GM19035 (cell line): ENCODE measurements around the gene GNG7.
"Not testable (repeated sequence)": the region's sequence is repeated elsewhere in the genome, so short reads cannot be mapped to it uniquely, and the experiment has no call there.

Experiments used
- ATAC-seq: cut with Tn5 transposase; IDR thresholded peaks from one replicate; pipeline ENCODE4 v1.9.1; 2021; ENCODE audit not compliant: unreplicated experiment

GNG7 gene

DNA sequence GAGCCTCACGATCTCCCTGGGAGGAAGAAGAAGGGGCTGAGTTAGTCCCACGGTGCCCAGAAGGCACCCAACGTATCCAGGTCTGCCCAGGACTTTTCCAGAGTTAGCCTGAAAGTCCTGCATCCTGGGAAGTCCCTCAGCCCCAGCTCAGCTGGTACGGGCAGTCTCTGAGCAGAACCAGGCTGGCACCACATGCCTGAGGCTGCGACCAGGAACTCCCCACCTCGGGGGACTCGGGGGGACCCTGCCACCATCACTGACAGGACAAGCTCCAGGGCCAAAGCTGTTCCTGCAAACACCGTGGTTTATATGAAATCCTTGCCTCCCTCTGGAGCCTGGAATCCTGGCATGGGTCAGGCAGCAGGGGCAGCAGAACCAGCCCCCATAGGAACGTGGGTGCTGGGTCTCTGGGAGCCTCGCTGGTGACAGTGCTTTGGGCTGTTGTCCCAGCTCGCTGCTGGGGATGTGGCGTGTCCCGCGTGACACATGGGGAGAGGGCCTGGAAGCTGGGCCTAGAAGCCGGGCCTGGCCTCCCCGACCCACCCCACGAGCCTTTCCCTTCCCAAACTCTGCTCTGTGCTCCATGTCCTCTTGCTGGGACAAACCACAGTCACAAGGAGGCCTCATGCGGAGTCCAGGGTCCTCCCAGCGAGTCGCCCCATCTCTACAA lies 55.5 kb downstream of the GNG7 start:
- no peak for ATAC-seq

DNA sequence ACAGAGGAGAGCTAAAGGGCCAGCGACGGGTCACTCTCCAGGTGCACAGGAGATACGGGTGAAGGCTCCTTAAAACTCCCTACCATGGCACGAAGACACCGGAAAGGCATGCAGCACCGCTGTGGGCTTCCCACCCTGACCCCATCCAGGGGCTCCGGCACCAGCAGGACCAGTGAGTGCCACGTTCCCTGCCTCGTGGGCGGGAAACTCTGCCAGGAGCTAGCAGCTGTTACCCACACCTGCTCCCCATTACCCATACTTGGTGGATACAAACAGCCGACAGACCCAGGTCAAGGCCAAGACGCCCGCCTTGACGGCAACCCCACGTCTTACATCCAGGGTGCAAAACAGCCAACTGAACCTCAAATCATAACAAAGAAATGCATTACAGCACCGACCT lies 56.7 kb downstream of the GNG7 start:
- no peak for ATAC-seq

DNA sequence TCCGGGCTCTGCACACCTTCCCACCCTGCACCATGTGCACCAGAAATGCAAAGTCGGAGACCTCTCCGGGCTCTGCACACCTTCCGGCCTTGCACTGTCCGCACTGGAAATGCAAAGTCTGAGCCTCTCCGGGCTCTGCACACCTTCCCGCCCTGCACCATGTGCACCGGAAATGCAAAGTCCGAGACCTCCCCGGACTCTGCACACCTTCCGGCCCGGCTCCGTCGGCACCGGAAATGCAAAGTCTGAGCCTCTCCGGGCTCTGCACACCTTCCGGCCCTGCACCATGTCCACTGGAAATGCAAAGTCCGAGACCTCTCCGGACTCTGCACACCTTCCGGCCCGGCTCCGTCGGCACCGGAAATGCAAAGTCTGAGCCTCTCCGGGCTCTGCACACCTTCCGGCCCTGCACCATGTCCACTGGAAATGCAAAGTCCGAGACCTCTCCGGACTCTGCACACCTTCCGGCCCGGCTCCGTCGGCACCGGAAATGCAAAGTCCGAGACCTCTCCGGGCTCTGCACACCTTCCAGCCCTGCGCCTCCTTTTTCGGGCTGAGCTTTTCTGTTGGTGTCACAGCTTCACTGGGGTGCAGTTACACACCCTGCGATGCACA lies 59.3 kb downstream of the GNG7 start:
- ATAC-seq = not testable (repeated sequence)

DNA sequence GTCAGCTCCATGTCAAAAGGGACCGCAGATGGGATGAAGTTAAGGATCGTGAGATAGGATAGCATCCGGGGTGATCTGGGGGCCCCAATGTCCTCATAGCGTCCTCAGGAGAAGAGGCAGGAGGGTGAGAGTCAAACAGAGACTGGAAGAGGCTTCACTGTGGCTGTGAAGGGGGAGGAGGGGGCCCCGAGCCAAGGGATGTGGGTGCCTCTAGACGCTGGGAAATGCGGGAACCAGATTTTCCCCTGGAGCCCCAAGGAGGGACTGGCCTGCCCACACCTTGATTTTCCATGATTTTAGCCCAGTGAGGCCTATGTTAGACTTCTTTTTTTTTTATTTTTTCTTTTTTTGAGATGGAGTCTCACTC lies 61.2 kb downstream of the GNG7 start:
- no peak for ATAC-seq

DNA sequence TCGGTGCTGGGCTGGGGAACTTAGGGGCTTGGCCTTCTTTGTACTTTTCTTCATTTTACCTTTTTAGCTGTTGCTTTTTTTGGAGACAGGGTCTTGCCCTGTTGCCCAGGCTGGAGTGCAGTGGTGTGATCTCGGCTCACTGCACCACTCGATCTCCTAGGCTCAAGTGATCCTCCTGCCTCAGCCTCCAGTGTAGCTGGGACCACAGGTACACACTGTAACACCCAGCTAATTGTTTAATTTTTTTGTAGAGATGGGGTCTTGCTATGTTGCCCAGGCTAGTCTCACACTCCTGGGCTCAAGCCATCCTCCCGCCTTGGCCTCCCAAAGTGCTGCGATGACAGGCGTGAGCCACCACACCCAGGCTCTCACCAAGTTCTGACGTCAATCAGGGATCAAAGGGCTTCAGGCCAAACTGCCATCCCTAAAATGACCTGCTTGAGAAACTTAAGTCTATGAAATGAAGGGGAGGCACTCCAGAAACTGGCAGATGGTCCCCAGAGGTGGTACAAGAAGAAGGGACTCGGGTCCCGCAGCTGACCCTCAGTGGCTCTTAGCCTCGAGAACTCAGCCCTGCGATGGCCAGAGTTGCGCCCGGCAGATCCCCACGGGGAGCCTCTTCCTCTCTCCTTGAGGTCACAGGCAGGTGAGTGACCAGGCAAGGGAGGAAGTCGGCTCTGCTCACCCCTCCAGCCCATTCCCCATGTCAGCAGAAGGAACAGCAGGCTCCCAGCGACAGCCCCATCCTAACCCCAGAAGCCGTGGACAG lies 61.7 kb downstream of the GNG7 start:
- ATAC-seq = no peak

DNA sequence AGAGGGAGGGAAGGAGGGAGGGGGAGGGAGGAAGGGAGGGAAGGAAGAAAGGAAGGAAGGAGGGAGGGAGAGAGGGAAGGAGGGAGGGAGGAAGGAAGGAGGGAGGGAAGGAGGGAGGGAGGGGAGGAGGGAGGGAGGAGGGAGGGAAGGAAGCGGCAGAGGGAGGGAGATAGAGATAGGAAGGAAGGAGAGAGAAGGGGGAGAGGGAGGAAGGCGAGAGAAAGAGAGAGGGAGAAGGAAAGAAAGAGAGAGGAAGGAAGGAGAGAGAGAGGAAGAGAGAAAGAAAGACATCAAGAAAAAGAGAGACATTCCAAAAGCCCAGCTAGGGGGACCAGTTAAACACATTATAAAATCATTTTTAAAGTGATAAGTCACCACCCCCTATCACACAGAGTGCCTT lies 62.5 kb downstream of the GNG7 start:
- no peak for ATAC-seq

DNA sequence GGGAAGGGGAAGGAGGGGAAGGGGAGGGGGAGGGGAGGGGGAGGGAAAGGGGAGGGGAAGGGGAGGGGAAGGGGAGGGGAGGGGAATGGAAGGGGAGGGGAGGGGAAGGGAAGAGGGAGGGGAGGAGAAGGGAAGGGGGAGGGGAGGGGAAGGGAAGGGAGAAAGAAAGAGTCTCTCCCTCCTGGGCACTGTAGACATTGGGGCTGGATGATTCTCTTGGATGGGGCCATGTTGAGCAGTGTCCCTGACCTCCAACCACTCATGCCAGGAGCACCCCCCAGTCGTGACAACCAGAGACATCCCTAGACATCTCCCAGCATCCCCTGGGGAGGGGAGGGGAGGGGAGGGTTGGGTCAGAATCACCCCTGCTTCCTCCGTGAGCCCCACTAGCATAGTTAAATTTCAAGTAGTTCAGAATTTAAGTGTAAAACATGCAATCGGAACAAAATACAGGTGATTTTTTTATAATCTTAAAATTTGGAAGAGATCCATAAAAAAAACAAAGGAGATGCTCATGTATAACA lies 64.0 kb downstream of the GNG7 start:
- ATAC-seq = no peak

DNA sequence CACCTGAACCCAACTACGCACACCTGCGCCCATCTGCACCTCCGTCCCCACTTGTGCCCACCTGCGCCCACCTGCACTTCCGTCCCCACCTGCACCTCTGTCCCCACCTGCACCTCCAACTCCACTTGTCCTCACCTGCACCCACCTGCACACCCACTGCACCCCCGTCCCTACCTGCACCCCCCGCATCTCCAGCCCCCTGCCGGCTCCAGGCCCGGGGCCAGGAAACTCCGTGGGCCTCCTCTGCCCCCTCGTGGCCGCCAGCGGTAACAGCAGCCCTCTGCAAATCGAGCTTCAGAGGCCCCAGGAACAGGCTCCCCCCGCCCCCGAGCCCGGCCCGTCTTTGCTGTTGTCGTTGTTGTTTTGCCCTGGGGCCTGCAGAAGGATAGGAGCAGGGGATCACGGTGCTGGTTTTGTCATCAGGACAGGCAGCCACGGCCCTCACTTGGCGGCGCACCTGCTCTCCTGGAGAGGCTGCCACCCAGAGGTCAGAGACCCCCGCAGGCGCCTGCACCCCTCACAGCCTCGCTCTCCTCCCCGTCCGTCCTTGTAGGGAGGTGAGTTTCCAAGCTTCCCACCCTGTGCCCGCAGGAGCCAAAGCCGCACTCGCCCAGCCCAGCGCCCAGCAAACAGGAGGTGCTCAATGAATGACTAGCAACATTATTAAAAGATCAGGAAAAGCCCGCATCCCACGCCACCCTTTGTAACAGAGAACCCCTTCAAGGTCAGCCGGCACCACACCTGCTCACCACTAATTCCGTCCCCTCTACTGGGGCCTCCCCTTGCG lies 65.4 kb downstream of the GNG7 start:
- ATAC-seq = no peak

DNA sequence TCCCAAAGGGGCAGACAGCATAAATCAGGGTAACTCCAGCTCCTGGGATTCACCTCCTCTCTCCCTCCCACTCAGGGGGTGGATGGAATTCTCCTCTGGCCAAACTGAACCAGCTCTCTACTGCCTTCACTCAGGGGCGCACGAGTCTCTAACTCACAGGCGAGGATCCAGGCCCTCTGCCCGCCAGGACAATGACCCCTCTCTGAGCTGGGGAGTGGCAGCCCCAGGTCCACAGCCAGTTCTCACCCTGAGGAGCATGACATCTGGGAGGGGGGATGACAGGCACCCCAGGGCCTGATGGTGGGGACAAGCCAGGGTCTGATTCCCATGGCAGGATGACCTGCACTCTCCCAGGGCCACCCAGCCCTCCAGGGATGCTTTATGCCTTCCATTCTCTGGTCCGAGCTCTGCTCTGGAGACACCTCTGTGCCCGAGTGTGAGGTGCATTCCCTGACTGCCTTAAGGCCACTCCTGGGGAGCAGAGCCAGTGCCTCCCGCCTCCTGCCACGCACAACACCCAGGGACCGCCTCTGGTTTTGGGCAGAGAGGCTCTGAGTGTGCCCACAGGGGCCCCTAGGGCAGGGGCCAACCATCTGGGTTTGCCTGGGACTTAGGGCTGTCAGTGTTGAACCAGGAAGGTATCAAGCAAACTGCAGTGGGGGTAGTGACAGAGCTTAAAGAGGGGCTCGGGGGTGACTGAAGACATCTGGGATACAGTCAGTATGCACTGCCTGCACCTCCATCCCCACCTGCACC lies 66.2 kb downstream of the GNG7 start:
- no peak for ATAC-seq

DNA sequence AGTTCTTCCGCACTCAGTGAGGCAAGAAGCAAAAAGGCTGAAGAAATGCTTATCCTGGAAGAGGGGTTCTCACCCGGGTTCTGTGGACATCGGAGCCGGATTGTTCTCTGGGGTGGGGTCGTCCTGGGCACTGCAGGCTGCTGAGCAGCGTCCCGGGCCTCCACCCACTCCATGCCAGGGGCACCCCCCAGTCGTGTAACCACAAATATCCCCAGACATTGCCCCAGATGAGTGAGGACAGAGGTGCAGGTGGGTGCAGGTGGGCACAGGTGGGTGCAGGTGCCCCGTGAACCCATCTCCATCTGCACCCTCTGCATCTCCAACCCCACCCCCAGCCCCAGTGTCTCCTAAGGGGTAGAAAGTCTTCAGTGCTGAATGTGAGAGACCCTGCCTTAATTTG lies 67.5 kb downstream of the GNG7 start:
- ATAC-seq = no peak

DNA sequence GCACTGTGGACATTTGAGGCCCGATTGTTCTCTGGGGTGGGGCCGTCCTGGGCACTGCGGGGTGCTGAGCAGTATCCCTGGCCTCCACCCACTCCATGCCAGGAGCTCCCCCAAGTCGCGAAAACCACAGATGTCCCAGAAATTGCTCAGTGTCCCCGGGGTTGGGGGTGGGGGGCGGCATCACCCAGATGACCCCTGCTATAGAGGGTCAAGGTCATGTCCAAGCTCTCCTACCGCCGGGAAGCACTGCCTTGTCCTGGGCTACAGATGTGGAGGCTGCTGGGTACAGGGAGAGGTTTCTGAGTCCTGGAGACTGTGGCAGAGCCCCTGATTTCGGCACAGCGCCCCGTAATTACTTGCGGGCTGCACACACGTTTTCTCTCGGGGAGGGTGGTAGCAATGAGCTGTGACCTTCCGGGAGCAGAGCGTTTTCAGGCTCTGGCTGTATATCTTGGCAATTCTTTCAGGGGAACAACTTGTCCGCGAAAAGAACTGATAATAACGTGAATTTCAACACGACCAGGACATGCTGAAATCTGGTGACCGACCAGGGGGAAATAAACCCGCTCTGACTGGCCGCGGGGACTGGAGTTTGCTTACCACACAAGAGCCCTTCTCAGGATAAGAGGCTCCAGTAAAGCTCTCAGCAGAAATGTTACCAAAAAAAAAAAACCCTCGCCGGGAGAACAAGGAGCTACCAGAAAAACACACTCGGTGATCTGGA lies 68.1 kb downstream of the GNG7 start:
- no peak for ATAC-seq

DNA sequence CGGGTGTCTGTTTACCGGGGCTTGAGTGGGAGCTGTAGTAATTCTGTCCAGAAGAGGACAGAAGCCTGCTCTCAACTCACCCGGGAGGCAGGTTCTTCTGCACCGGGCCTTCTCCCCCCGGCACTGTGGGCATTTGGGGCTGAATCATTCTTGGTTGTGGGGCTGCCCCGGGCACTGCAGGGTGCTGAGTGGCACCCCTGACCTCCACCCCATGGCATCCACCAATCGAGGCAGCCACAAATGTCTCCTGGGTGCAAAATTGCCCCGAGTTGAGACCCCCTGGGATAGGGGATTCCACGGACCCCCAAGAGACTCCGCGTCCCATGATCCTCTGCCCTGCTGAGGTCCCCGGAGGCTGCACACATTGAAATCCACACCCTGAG lies 68.8 kb downstream of the GNG7 start:
- ATAC-seq = no peak

DNA sequence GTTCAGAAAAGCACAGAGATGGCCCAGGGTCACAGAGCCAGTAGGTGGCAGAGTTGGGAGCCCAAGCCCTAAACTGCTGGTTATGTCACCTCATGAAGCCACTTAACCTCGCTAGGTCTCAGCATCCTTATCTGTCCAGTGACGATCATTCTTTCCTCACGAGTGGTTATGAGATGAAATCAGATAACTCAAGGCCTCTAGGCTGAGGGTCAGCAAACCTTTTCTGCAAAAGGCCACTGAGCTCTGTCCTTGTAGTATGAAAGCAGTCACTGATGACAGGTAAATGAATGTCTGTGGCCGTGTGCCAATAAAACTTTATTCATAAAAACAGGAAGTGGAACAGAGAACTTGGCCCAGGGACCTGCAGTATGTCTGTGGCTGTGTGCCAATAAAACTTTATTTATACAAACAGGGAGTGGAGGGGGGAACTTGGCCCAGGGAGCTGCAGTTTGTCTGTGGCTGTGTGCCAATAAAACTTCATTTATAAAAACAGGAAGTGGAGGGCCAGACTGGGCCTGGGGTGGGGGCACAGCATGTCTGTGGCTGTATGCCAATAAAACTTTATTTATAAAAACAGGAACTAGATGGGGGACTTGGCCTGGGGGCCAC lies 71.2 kb downstream of the GNG7 start:
- no peak for ATAC-seq

DNA sequence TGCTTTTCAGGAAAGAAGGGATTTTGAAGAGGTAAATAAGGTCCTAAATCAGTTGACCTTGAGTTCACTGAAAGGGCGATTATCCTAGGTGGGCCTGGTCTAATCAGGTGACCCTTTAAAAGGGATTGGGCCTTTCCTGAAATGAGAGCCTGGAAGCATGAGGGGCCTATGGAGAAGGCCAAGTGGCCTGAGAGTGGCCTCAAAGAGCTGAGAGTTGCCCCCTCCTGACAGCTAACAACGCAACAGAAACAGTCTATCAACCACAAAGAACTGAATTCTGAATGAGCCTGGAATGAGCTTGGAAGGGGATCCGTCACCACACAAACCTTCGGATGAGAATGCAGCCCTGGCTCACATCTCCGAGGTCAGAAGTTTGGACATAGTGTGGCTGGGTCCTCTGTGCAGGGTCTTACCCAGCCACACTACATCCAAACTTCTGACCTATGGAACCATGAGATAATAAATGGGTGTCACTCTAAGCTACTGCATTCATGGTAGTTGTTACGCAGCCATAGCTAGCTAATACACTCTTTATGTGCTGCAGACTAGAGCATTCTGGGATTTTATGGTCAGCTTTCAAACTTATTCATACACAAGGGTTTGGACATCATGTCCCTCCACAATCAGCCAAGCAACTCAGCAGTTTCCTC lies 72.0 kb downstream of the GNG7 start:
- ATAC-seq = no peak

DNA sequence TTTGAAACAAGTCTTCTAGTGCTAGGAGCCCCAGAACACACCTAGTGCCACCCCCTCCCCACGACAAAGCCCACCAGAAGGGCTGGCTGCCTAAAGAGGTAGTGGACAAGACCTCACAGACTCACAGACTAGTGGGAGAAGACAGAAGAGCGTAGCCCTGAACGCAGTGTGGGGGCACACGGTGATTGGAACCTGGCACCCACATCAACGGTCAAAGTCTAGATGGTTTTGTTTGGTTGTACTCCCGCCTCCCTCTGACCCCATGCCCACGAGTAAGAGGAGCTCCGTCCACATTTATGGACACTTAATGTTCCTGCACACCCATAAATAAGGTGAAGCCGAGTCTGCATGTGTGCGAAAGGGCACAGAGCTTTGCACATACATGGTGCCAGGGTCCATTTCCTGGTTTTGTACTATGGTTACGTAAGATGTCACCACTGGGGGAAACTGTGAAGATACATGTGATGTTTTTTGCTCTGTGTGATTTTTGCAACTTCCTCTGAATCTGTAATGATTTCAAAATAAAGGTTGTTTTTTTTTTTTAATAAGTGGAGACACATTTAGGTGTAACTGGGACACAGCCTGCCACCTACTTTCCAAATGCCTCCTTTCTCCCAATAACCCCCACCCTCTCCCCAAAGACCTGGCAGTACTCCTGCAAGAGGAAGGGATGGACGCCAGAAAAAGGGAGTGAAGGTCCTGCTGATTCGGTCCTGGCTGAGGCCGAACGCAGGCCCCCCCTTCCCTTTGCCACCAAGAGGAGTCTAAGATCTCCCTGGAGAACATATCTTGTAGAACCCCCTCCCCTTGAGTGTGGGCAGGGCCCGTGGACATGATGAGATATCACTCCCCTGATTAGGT lies 72.8 kb downstream of the GNG7 start:
- no peak for ATAC-seq

DNA sequence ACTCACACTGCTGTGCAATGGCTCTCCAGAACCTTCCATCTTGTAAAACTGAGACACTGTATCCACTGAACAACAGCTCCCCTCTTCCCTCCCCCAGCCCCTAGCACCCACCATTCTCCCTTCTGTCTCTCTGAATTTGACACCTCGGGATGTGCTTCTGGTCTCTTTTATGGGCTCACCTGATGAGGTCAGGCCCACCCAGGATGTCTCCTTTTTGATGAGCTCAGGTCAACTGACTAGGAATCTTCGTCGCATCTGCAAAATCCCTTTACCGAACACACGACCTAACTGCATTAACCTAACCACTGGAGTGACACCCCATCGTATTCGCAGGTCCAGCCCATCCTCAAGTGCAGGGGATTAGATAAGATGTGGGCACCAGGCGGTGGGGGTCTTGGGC lies 73.9 kb downstream of the GNG7 start:
- no peak for ATAC-seq

DNA sequence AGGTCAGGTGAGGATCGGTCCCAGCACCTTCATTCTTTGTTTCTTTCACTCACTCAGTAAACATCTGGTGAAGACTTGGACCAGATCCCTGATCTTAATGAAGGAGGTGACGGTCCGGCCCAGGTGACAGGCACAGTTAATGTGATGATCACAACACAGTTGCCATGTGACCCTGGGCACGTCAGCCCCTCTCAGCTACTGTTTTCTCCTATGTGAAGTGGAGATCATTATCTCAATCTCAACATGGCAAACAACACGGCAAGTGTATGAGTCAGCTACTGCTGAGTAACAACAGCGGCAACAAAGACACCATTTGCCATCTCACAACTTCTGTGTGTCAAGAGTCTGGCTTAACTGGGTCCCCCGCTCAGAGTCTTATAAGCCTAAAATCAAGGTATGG lies 74.6 kb downstream of the GNG7 start:
- ATAC-seq = no peak

DNA sequence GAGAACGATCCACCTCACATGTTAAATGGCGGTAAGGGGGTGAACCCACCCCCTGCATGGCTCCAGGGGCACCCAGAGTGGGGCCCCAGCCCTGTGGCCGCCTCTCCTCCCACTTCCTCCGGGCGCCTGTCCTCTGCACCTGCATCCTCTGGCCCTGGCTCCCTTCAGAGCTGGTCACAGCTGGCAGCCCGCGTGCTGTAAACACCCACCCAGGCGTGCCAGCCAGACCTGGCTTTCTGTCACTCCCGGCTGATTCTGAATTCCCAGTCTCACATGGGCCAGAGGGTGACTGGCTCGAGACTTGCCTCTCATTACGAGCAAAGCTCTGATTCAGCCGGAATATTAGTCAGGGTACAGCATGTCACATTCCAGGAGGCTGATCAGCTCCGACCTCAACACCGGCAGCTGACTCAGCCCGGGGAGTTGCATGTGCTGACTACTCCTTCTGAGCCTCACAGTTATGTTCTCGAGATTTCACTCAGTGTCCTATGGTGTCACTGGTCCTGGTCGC lies 75.1 kb downstream of the GNG7 start:
- ATAC-seq = no peak
